GM15510 (cell line): Measurements from ENCODE around the gene C1orf159.

Experiments used
- POLR2A ChIP-seq: IDR thresholded peaks from 3 replicates; pipeline ENCODE4 v1.6.1; 2011; ENCODE audit warnings: borderline replicate concordance; ENCODE audit not compliant: insufficient read length; ENCODE audit errors: extremely low read depth

Gene C1orf159

DNA sequence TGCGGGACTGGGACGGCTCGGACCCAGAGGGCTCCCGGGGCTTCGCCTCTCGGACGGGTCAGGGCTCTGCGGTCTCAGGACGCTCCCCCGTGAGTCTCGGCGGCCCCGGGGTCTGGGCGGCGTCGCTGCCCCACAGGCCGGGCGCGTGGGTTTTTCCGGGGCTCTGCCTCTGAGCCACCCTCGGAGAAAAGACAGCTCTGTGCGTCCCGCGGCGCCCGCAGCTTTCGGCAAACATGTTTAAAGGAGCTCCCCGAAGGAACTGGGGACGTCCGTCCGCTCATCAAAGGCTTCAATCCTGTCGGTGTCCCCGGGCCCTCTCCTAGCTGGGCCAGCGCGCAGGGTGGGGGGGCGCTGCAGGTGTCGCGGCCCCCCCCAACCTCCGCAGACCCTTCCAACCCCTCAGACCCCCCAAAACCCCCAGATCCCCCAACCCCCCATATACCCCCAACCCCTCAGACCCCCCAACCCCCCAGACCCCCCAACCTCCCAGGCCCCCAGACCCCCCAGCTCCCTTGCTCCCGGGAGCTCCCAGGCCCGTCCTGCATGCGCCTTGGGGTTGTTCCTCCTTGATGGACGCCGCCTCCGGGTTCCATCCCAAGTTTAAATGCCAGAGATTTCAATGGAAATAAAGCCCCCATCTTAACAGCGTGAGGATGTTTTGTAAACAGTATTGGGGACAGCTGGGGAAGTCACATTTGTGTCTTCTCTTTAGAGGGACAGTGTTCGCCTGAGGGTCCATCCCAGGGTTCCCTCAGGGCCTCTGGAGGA is 996 bp upstream of the C1orf159 start:
- no peak for TF ChIP-seq POLR2A

DNA sequence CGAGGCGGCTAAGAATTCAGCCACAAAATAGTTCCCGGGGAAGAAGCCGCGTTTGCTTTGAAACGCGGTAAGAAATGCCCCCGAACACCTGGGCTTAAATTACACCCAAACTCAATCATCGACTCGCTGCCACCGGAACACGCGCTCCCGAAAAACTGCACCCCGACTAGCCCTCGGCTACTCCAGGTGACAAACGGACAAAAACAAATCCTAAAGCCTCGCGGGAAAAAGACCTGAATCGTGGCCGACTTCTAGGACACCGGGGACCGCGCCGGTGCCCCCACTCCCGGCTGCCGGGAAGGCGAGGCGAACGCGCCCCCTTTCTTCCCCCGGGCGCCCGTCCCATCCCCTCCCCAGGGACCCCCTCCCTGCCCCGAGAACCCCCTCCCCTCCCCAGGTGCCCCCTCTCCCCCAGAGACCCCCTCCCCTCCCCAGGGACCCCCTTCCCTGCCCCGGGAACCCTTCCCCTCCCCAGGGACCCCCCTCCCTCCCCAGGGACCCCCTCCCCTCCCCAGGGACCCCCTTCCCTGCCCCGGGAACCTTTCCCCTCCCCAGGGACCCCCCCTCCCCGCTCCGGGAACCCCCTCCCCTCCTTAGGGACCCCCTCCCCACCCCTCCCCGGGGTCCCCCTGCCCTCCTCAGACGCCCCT is 628 bp downstream of the C1orf159 start:
- no peak for TF ChIP-seq POLR2A

DNA sequence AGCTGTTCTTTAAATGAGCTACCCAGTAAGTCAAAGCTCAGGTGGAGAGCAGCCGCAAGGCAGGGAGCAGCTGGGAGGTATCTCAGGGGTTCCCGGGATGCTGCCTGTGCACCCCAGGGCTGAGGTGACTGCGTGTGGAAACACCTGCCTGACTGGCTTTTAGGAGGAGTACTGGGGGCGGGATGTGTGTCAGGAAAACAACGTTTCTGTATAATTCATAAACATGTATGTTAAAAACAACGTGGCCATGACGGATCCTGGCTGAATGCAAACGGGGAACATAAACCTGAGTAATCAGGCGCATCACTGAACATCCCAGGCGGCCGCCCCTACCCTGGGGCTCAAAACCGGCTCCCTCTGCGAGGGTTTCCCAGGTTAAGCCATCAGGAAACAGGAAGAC is 1.5 kb downstream of the C1orf159 start:
- no peak for TF ChIP-seq POLR2A

DNA sequence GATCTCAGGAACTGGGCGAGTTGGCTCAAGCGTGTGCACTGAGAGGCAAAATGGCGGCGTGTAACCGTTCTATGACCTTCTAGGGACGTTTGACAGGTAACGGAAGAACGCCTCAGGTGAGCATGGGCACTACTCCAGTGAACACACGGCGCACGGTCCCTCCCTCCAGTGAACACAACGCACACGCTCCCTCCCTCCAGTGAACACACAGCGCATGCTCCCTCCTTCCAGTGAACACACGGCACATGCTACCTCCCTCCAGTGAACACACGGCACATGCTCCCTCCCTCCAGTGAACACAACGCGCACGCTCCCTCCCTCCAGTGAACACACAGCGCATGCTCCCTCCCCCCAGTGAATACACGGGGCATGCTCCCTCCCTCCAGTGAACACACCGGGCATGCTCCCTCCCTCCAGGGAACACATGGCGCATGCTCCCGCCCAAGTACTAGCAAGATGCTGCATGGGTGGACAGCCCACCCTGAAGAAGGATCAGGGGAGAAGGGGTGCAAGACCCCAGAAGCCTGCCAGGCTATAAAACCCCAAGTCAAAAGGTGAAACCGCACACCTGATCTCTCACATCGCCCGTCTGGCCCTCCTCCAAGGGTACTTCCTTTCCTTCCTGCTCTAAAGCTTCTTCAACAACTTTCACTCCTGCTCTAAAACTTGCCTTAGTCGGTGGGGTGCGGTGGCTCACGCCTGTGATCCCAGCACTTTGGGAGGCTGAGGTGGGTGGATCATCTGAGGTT is 3.5 kb downstream of the C1orf159 start:
- no peak for TF ChIP-seq POLR2A

DNA sequence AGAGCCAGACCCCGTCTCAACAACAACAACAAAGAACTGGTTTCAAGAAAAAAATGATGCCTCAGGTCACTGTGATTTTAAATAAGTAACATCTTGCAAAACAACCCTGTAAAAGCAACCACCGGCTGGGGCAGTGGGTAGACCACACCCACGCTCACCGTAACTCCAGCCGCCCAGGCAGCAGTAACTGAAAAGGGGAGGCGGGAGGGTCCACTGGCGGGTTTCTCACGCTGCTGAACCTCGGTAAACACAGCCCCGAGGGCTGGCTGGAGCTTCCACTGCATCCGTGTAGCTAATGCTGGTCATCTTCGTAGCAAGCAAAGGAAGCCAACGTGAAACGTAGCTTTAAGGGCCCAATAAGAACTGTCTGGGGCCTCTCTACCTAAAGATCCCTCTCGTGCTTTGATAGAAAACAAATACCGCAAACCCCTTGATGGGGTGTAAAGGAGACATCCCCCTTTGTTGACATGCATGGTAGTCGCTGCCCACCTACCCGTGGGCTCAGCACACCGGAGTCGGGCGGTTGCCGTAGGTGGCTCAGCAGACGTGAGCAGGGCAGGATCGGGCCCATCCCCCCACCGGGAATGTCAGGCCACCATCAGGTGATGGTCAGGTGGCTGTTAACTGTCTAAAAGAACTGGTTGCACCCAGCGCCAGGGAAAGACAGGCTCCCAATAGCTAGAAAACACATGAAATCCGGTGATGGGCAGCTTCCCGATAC is 4.2 kb downstream of the C1orf159 start:
- TF ChIP-seq POLR2A, result no peak

DNA sequence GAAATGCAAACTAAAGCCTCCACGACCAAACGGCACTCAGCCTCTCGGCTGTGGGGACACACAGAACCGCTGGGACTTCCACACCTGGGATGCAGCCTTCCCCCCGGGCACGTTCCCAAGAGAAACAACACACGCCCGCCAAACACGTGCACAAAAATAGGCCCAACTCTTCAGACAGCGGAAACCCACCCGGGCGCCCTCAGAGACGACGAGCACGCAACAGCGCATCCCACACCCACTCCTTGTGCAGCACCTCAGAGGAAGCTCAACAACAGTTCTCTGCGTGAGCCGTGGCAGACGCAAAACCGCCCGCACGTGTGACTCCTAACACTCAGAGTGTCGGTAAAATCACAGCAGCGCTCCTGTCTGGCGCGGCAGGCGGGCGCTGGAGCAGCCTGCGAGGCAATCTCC is 5.3 kb downstream of the C1orf159 start:
- no peak for TF ChIP-seq POLR2A

DNA sequence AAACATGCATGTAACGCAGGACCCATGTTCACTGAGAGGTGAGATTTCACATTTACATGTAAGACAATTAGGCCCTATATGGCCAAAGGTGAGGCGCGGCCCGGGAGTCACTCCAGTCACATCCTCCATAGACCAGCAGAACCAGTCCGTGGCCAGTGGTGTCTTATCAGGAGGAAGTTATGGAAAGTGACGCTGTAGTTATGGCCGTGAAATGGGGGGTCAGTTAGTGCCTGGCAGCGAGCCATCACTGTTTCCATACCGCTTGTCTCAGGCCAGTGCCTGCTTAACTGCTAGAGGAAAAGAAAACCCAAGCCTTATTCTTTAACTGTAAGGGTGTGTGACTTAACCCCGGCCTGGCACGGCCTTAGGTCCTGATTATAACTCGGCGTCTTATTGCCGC is 6.1 kb downstream of the C1orf159 start:
- TF ChIP-seq POLR2A, result no peak

DNA sequence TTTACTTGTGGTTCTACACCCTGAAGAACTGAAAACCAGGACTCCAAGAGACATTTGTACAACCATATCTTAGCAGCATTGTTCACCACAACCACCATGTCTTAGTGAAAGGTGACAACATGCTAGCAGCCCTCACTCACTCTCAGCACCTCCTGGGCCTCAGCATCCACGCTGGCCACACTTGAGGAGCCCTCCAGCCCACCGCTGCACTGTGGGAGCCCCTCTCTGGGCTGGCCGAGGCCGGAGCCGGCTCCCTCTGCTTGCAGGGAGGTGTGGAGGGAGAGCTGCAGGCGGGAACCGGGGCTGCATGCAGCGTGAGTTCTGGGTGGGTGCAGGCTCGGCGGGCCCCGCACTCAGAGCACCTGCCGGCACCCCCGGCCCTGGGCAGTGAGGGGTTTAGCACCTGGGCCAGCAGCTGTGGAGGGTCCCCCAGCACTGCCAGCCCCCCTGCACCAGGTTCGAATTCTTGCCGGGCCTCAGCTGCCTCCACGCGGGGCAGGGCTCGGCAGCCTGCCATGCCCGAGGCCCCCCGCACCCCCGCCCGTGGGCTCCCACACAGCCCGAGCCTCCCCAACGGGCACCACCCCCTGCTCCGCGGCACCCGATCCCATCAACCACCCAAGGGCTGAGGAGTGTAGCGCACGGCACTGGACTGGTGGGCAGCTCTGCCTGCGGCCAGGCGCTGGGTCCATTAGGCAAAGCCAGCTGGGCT is 9.2 kb downstream of the C1orf159 start:
- TF ChIP-seq POLR2A, result no peak

DNA sequence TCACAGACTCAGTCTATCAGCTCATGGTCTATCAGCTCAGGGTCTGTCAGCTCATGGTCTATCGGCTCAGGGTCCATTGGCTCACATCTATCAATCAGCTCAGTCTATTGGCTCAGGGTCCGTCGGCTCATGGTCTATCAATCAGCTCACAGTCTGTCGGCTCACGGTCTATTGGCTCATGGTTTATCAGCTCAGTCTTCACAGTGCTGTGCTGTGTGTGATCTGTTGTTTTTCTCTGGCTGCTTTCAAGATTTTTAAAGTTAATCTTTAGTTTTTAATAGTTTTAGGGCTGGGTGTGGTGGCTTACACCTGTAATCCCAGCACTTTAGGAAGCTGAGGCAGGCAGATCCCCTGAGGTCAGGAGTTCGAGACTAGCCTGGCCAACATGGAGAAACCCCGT is 14.4 kb downstream of the C1orf159 start:
- no peak for TF ChIP-seq POLR2A

DNA sequence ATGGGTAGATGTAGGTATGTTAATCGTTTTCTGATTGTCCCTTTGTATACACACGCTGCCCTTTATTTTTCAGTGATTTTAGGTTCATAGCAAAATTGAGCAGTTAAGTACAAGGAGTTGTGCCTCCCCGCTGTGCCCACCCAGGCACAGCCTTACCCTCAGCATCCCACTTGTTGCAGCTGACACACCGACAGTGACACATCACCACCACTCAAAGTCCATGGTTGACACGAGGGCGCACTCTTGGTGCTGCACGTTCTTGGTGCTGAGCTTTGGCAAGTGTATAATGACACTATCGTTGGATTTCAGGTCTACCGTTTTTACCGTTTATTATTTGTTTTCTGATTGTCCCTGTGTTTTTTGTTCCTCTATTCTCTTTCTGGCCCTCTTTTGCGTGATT is 15.6 kb downstream of the C1orf159 start:
- TF ChIP-seq POLR2A, result no peak

DNA sequence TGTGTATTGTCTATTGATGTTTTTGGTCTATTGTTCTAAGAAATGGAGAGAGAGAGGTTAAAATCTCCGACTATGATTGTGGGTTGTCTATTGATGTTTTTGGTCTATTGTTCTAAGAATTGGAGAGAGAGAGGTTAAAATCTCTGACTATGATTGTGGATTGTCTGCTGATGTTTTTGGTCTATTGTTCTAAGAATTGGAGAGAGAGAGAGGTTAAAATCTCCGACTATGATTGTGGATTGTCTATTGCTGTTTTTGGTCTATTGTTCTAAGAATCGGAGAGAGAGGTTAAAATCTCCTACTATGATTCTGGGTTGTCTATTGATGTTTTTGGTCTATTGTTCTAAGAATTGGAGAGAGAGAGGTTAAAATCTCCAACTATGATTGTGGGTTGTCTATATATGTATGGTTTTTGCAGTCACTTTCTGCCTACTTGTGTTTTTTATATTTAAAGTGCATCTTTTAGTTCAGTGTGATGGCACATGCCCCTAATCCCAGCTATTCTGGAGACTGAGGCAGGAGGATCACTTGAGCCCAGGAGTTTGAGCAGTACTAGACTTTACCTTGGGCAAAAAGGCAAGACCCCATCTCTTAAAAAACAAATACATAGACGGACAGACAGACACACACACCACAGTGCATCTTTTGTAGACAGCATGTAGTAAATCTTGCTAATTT is 16.2 kb downstream of the C1orf159 start:
- no peak for TF ChIP-seq POLR2A

DNA sequence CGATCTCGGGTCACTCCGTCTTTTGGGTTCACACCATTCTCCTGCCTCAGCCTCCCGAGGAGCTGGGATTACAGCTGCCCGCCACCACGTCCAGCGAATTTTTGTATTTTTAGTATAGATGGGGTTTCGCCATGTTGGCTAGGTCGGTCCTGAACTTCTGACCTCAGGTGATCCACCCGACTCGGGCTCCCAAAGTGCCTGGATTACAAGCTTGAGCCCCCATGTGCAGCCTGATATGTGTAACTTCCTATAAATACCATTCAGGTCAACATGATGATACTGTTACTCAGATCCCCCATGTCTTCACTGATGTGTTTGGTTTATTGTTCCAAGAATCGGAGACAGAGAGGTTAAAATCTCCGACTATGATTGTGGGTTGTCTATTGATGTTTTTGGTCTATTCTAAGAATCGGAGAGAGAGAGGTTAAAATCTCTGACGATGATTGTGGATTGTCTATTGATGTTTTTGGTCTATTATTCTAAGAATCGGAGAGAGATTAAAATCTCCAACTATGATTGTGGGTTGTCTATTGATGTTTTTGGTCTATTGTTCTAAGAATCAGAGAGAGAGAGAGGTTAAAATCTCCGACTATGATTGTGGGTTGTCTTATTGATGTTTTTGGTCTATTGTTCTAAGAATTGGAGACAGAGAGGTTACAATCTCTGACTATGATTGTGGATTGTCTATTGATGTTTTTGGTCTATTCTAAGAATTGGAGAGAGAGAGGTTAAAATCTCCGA is 17.0 kb downstream of the C1orf159 start:
- no peak for TF ChIP-seq POLR2A

DNA sequence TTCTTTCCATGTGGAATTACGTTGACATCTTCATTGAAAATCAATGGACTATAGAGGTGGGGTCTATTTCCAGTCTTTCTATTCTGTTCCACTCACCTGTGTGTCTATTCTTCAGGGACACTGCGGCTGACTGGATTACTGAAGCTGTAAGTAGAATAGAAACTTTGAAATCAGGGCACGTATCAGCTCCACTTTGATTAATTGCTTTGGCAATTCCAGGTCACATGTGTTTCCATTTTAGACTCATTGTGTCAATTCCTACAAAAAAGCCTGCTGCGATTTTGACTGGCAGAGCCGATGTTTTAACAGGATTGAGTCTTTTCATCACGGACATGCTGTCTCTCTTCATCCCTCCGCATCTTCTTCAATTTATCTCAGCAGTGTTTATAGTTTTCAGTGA is 20.9 kb downstream of the C1orf159 start:
- TF ChIP-seq POLR2A, result no peak

DNA sequence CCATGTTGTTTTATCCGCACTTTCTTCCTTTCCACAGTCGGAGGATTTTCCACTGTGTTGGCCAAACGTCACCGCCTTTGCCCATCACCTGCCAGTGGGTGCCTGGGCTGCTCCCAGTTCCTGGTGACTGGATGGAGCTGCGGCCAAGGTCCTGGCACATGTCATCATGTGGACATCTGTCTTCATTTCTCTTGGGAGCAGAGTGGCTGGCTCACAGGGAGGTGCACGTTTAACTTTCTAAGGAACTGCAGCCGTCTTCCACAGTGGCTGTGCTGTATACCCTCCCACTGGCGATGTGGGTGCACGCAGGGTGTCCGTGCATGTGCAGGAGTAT is 22.3 kb downstream of the C1orf159 start:
- TF ChIP-seq POLR2A, result no peak

DNA sequence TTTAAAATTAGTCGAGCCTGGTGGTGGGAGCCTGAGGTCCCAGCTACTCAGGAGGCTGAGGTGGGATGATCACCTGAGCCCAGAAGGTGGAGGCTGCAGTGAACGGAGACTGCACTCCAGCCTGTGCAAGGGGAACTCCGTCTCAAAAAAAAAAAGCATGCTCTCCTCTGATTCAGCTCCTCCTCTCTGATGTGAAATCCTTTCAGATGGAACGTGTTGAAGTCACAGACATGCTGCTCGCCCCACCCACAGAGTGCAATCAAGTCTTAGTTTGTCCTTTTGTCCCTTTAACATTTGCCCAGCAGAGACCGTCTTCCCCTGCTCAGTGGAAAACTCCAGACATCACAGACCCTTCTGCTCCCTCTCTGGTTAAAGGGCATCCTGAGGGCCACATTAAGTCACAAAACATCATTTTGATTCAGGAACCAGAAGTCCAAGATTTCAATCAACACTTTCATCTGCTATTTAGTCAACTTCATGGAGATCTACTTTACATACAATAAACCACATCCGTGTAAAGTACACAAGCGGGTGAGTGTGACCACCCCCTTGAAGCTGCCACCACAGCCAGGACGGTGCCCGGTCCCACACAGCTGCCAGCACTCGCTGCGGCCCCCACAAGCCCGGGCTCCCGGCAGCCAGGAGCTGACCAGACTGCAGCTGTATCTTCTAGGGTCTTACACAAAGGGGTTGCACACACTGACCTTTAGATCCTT is 22.8 kb downstream of the C1orf159 start:
- no peak for TF ChIP-seq POLR2A
